Epithelial cell of proximal tubule (primary cell): ENCODE data around the gene ZNF599. TPM values are rescaled to one million over a fixed set of nuclear protein-coding genes. Genes with fewer than 3 reads are reported as not detected.
"Not testable (repeated sequence)": the region's sequence is repeated elsewhere in the genome, so short reads cannot be mapped to it uniquely, and the experiment has no call there.

Experiments
- DNase-seq: peaks from one replicate; pipeline ENCODE4 v3.0.0-alpha.2; 2011; ENCODE audit warnings: low read depth
- H3K4me3 ChIP-seq: 2 replicates; pipeline ENCODE4 v1.5.1; 2011; ENCODE audit warnings: low read depth, mild to moderate bottlenecking, low read length
- total RNA-seq: library from RNA; depleted of rRNA; stranded (reverse); fragments of >200 nt; gene quantifications from 2 replicates; pipeline ENCODE4 v1.2.3, GENCODE V29; 2015
- TF ChIP-seq, protein P1 (sequence below): conservative IDR thresholded peaks from 2 replicates; pipeline ENCODE4 v1.5.1; 2012; ENCODE audit warnings: low read depth, mild to moderate bottlenecking, low read length

The ZNF599 gene
- 4.0 and 5.7 TPM in 2 replicates for total RNA-seq

DNA sequence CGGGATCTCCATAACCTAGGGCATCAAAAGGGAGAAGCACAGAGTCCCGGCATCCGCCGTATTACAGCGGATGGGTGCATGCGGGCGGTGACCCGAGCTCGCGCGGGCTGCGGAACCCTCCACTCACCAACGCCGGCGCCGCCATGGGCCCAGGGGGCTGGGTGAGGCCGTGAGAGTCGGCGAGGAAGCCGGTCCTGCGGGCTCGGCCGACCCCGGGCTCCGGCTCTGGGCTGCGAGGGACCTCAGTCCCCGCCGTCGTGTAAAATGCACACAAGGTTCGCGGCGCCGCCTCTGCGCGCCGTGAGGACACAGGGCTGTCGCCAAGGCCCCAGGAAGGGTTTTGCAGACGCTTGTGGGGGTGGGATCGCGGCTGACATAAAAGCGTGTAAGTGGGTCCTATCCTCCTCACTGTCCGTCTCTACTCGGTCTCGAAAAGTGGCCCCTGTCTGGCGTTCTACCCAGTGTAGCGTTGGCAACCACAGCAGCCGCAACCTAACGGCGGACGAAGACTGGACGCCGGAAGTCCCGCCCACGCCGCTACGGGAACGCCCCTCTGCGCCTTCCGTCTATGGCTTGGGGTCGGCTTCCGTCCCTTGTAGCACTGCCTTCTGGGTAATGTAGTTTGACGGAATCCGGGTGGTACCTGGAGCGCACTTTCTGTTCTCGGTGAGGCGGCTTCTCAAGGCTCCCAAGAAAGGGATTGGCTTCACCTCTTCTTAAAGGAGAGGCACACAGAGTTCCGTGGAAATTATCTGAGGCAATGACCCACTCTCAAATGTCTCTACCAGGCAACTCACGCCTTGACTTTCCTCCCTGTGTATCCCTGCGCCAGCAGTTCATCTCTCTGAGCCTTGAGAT lies at the start of gene ZNF599:
ZNF599 (minus strand) TSS at position 519 of the 858 bp plus-strand sequence; CDS start at position 145, 374 bp downstream.
- DNase-seq = peak; percentile 38
- H3K4me3 ChIP-seq = peak within 1 kb of the TSS; percentile 87
- TF ChIP-seq, protein P1, sequence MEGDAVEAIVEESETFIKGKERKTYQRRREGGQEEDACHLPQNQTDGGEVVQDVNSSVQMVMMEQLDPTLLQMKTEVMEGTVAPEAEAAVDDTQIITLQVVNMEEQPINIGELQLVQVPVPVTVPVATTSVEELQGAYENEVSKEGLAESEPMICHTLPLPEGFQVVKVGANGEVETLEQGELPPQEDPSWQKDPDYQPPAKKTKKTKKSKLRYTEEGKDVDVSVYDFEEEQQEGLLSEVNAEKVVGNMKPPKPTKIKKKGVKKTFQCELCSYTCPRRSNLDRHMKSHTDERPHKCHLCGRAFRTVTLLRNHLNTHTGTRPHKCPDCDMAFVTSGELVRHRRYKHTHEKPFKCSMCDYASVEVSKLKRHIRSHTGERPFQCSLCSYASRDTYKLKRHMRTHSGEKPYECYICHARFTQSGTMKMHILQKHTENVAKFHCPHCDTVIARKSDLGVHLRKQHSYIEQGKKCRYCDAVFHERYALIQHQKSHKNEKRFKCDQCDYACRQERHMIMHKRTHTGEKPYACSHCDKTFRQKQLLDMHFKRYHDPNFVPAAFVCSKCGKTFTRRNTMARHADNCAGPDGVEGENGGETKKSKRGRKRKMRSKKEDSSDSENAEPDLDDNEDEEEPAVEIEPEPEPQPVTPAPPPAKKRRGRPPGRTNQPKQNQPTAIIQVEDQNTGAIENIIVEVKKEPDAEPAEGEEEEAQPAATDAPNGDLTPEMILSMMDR = no peak

DNA sequence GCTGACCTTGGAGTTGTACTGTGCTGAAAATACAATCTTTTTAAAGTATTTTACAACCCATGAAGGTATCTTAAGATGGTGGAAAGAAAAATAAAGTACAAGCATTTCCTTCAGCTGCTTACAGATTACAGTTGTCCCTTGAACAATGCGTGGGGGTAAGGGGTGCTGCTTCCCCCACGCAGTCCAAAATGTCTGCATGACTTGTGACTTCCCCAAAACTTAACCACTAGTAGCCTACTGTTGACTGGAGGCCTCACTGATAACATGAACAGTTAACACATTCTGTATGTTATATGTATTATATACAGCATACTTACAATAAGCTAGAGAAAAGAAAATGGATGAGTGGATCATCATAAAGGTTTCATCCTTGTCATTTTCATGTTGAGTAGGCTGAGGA lies 45.3 kb upstream of the ZNF599 start:
- no peak for DNase-seq
- TF ChIP-seq, protein P1 = no peak

DNA sequence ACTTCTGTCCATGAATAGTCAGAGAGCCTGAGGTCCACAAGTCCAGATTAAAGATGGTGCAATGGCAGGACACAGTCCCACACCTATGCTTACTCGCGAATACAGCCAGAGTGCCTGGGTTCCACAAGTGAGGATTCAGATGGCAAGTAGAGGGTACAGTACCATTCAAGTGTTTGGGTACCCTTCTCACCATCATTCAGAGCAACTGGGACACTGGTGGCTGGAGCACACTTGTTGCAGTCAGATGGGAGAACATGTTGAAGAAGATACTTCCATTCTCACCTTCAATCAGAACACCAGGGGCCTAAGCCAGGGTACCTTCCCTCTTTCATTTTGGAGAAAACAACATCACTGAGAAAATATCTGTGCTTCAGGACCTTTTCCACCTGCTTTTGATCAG lies 43.7 kb upstream of the ZNF599 start:
- DNase-seq = no peak
- H3K4me3 ChIP-seq = no peak overlapping the region

More for the DNA sequence above, 45.3 kb upstream of the ZNF599 start:
- no peak overlapping the region for H3K4me3 ChIP-seq

DNA sequence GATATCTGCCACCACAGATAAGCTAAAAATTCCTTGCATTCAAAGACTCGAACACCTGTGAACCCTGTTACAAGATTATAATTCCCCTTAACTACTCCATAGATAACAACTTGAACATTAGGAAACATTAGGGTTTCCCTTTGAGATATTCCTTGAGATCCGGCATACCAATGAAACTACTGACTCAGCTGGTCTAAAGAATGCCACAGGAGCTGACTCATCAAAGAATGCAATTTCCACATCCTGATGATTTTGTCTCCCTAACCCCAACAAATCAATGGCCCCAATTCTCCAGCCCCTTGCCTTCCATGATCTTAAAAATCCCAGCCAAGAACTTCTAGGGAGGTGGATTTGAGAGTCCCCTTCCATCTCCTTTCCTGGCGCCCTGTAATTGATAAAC lies 35.6 kb upstream of the ZNF599 start:
- no peak overlapping the region for H3K4me3 ChIP-seq
- TF ChIP-seq, protein P1 = no peak
- DNase-seq = peak; percentile 9

More for the DNA sequence above, 43.7 kb upstream of the ZNF599 start:
- TF ChIP-seq, protein P1 = no peak

DNA sequence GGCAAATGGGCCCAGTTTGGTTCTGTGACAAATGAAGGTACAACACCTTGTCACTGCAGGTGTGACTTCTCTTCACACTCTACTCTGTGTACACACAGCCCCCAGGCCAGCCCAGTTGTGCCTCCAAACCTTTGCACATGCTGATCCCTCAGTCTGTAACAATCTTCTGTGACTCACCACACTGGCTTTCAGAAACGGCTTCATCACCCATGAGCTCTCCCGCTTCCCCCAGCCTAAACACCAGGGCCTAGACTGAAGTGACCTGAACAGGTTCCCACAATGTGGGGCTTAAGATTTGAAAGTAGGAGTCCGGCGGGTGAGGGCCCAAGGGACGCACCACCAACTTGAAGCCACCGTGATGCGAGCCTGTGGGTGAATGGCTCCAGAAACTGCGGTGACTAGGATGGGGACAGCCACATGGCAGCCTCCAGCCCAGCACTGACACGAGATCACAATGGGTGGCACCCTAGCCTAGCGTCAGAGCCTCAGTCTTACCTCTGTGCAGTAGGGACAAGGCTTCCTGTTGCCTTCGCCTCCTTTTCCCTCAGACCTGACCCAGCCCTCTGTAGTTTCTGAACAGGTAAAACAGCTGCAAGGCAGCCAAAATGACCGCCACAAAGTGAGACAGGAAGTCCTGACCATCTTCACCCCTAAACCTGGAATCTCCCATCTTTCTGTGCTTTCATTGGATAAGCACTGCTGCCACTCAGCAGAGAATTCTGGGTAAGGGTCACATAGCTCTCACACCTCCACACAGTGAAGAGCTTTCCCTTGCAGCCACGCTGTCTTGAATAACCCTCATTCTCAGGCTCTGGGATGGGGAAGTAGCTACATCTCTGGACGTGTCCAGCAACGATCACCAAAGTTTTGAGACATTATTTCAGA lies 34.2 kb upstream of the ZNF599 start:
- H3K4me3 ChIP-seq = no peak overlapping the region
- DNase-seq = no peak
- TF ChIP-seq, protein P1 = no peak

DNA sequence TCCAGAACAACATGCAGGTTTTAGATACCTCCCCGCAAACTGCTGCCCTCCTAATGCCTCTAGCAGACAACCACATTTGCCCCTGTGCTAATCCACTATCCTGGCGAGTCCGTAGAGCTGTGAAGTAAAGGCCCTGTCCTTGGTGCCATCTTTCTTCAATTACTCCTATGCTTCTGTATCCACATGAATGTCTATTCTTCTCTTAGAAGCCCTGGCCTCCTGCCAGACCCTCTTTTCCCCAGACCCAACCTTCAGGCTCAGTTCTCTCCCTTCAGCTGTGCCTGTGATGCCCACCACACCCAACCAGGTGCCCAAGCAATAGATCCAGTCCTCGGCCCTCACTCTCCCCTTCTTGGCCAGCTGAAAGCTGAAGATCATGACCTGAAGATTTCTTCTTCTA lies 31.1 kb upstream of the ZNF599 start:
- TF ChIP-seq, protein P1 = no peak

DNA sequence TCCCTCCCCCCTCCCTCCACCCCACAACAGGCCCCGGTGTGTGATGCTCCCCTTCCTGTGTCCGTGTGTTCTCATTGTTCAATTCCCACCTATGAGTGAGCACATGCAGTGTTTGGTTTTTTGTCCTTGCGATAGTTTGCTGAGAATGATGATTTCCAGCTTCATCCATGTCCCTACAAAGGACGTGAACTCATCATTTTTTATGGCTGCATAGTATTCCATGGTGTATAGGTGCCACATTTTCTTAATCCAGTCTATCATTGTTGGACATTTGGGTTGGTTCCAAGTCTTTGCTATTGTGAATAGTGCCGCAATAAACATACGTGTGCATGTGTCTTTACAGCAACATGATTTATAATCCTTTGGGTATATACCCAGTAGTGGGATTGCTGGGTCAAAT lies 23.9 kb upstream of the ZNF599 start:
- not testable (repeated sequence) for H3K4me3 ChIP-seq, DNase-seq

More for the DNA sequence above, 31.1 kb upstream of the ZNF599 start:
- no peak overlapping the region for H3K4me3 ChIP-seq
- no peak for DNase-seq
